Astrocyte (in vitro differentiated cells and primary cell): Measurements from ENCODE around the gene DMTF1. TPM values are rescaled to one million over a fixed set of nuclear protein-coding genes. Genes with fewer than 3 reads are reported as not detected.

Source experiments
- DNase-seq: peaks from one replicate; pipeline ENCODE4 v3.0.0-alpha.2; 2010; ENCODE audit warnings: low read depth
- FAIRE-seq: peaks from 2 replicates; lab custom pipeline; 2011; peaks lifted over from hg19 to GRCh38; lab: Jason Lieb, UNC
- H2AFZ ChIP-seq: 2 replicates; pipeline ENCODE4 v1.6.0; 2012; ENCODE audit warnings: low read depth, low read length, inconsistent platforms
- H3K27ac ChIP-seq: 2 replicates; pipeline ENCODE4 v1.5.1; 2011; ENCODE audit warnings: low read depth, low read length, inconsistent platforms
- H3K27me3 ChIP-seq: 2 replicates; pipeline ENCODE4 v1.6.0; 2011; ENCODE audit warnings: low read length, inconsistent platforms; ENCODE audit not compliant: insufficient read depth
- H3K36me3 ChIP-seq: 2 replicates; pipeline ENCODE4 v1.5.1; 2011; ENCODE audit warnings: low read length, inconsistent platforms; ENCODE audit not compliant: insufficient read depth
- H3K4me1 ChIP-seq: 2 replicates; pipeline ENCODE4 v1.5.1; 2011; ENCODE audit warnings: low read length, inconsistent platforms; ENCODE audit not compliant: insufficient read depth
- H3K4me2 ChIP-seq: 2 replicates; pipeline ENCODE4 v1.6.0; 2012; ENCODE audit warnings: low read length, inconsistent platforms
- H3K4me3 ChIP-seq: 2 replicates; pipeline ENCODE4 v1.5.1; 2011; ENCODE audit warnings: low read depth, mild to moderate bottlenecking, low read length, inconsistent platforms; ENCODE audit not compliant: insufficient read depth
- H3K79me2 ChIP-seq: 2 replicates; pipeline ENCODE4 v1.6.0; 2012; ENCODE audit warnings: mild to moderate bottlenecking, low read length, inconsistent platforms; ENCODE audit not compliant: insufficient read depth
- H3K9ac ChIP-seq: 2 replicates; pipeline ENCODE4 v1.6.0; 2012; ENCODE audit warnings: mild to moderate bottlenecking, low read length, inconsistent platforms
- H3K9me3 ChIP-seq: 2 replicates; pipeline ENCODE4 v1.5.1; 2012; ENCODE audit warnings: low read depth, mild to moderate bottlenecking, low read length, inconsistent platforms; ENCODE audit not compliant: insufficient read depth
- H4K20me1 ChIP-seq: 2 replicates; pipeline ENCODE4 v1.6.0; 2012; ENCODE audit warnings: low read length, inconsistent platforms; ENCODE audit not compliant: insufficient read depth
- H3K27ac Mint-ChIP-seq: one replicate; pipeline ENCODE4 v1.8.0; 2021; ENCODE audit warnings: mild to moderate bottlenecking, mixed read lengths; ENCODE audit not compliant: unreplicated experiment
- H3K27me3 Mint-ChIP-seq: one replicate; pipeline ENCODE4 v1.8.0; 2021; ENCODE audit warnings: low read depth, mixed read lengths; ENCODE audit not compliant: unreplicated experiment
- H3K36me3 Mint-ChIP-seq: one replicate; pipeline ENCODE4 v1.8.0; 2021; ENCODE audit warnings: low read depth, mixed read lengths; ENCODE audit not compliant: unreplicated experiment
- H3K4me1 Mint-ChIP-seq: one replicate; pipeline ENCODE4 v1.8.0; 2021; ENCODE audit warnings: low read depth, mixed read lengths; ENCODE audit not compliant: unreplicated experiment
- H3K4me3 Mint-ChIP-seq: one replicate; pipeline ENCODE4 v1.8.0; 2021; ENCODE audit warnings: mild to moderate bottlenecking, moderate library complexity, mixed read lengths; ENCODE audit not compliant: unreplicated experiment
- H3K9me3 Mint-ChIP-seq: one replicate; pipeline ENCODE4 v1.8.0; 2021; ENCODE audit warnings: mild to moderate bottlenecking, mixed read lengths; ENCODE audit not compliant: unreplicated experiment
- CTCF ChIP-seq: IDR thresholded peaks from 2 replicates; pipeline ENCODE4 v1.5.1; 2011; ENCODE audit warnings: low read depth, mild to moderate bottlenecking, inconsistent platforms, low read length, moderate library complexity; ENCODE audit not compliant: insufficient read depth
- EZH2 ChIP-seq: IDR thresholded peaks from 2 replicates; pipeline ENCODE4 v1.6.1; 2012; ENCODE audit warnings: mild to moderate bottlenecking, low read length, inconsistent platforms; ENCODE audit not compliant: insufficient read depth
- total RNA-seq: library from RNA; stranded (reverse); gene quantifications from 2 replicates; pipeline ENCODE4 v1.2.1, GENCODE V29; 2021

The DMTF1 gene
- total RNA-seq, 1 donor from 2014 or later, result 89.2 TPM

- H3K27ac ChIP-seq, result no peak overlapping the region
- H3K36me3 ChIP-seq, result no peaks in the 10 kb centered on the region
- no peak for TF ChIP-seq CTCF
- no peak overlapping the region for H3K4me3 ChIP-seq
- peaks cover 5% of the 10 kb centered on the region for H4K20me1 ChIP-seq
- H3K9ac ChIP-seq, result no peak overlapping the region
- H3K4me1 ChIP-seq, result peaks cover 7% of the 10 kb centered on the region
- H3K9me3 Mint-ChIP-seq, result no peaks in the 10 kb centered on the region
- no peak for DNase-seq
- no peaks in the 10 kb centered on the region for H3K4me1 Mint-ChIP-seq
- H3K9me3 ChIP-seq, result no peaks in the 10 kb centered on the region
- no peak overlapping the region for H2AFZ ChIP-seq
- peaks cover 8% of the 10 kb centered on the region for H3K27me3 Mint-ChIP-seq
- no peak overlapping the region for H3K4me3 Mint-ChIP-seq
- peaks cover 6% of the 10 kb centered on the region for H3K27me3 ChIP-seq
- no peak overlapping the region for H3K27ac Mint-ChIP-seq
- no peak overlapping the region for H3K4me2 ChIP-seq
- H3K79me2 ChIP-seq, result peaks cover 14% of the 10 kb centered on the region
- H3K36me3 Mint-ChIP-seq, result no peaks in the 10 kb centered on the region
- no peak for FAIRE-seq
These were observed 71.4 kb downstream of the DMTF1 start for GRCh38 chr7:87223666-87224065.

GRCh38 chr7:87225696-87226095 lies 73.4 kb downstream of the DMTF1 start:
- no peaks in the 10 kb centered on the region for H4K20me1 ChIP-seq
- H3K4me2 ChIP-seq, result no peak overlapping the region
- Mint-ChIP-seq H3K27ac (no peak overlapping the region), H3K27me3 (peaks cover 8% of the 10 kb centered on the region), H3K4me1 (no peaks in the 10 kb centered on the region), H3K9me3 (no peaks in the 10 kb centered on the region), H3K36me3 (no peaks in the 10 kb centered on the region), H3K4me3 (no peak overlapping the region)
- H3K4me1 ChIP-seq, result peaks cover 2% of the 10 kb centered on the region
- no peak overlapping the region for H3K27ac ChIP-seq
- no peaks in the 10 kb centered on the region for H3K9me3 ChIP-seq
- DNase-seq, result peak; percentile 45
- TF ChIP-seq CTCF (no peak), EZH2 (no peak)
- no peak overlapping the region for H2AFZ ChIP-seq
- H3K4me3 ChIP-seq, result no peak overlapping the region
- no peak for FAIRE-seq
- no peaks in the 10 kb centered on the region for H3K36me3 ChIP-seq
- no peaks in the 10 kb centered on the region for H3K79me2 ChIP-seq
- H3K9ac ChIP-seq, result no peak overlapping the region
- H3K27me3 ChIP-seq, result peaks cover 6% of the 10 kb centered on the region

GRCh38 chr7:87226495-87226894 lies 74.2 kb downstream of the DMTF1 start:
- no peak overlapping the region for H3K4me3 ChIP-seq
- H3K79me2 ChIP-seq, result no peaks in the 10 kb centered on the region
- no peak for TF ChIP-seq EZH2
- no peak for TF ChIP-seq CTCF
- H3K27ac ChIP-seq, result no peak overlapping the region
- Mint-ChIP-seq H3K27me3 (peaks cover 8% of the 10 kb centered on the region), H3K4me1 (no peaks in the 10 kb centered on the region), H3K36me3 (no peaks in the 10 kb centered on the region), H3K9me3 (no peaks in the 10 kb centered on the region), H3K27ac (no peak overlapping the region), H3K4me3 (no peak overlapping the region)
- no peak overlapping the region for H3K9ac ChIP-seq
- no peaks in the 10 kb centered on the region for H3K4me1 ChIP-seq
- FAIRE-seq (no peak), DNase-seq (no peak)
- H3K9me3 ChIP-seq, result no peaks in the 10 kb centered on the region
- H2AFZ ChIP-seq, result no peak overlapping the region
- no peaks in the 10 kb centered on the region for H3K36me3 ChIP-seq
- no peaks in the 10 kb centered on the region for H4K20me1 ChIP-seq
- H3K27me3 ChIP-seq, result peaks cover 5% of the 10 kb centered on the region
- no peak overlapping the region for H3K4me2 ChIP-seq
